ENCODE data around the gene C3orf20. TPM values are rescaled to one million over a fixed set of nuclear protein-coding genes. Genes with fewer than 3 reads are reported as not detected.

Gene C3orf20
- total and polyA plus RNA-seq, 2 of the 4 experiments (the other 2 are of a cell fraction) = not detected

- H2BK20ac ChIP-seq (ENCODE audit: low read depth, low read length) = no peak overlapping the region
- no peak for DNase-seq
- H3K9me3 ChIP-seq (ENCODE audit: control insufficient read depth, insufficient read depth, low read length) = no peaks in the 10 kb centered on the region
- no peak overlapping the region for H3K4me3 ChIP-seq (ENCODE audit: insufficient read depth, low read depth, low read length)
- no peaks in the 10 kb centered on the region for H3K79me1 ChIP-seq (ENCODE audit: low read depth in 1 of 2, low read length in 2 of 2)
- no peak overlapping the region for H2AK5ac ChIP-seq (ENCODE audit: low read depth, low read length)
- H3K4me1 ChIP-seq (ENCODE audit: control insufficient read depth, insufficient read depth, low read length) = no peaks in the 10 kb centered on the region
- H4K8ac ChIP-seq (ENCODE audit: low read depth in 2 of 2, low read length in 2 of 2) = no peak overlapping the region
- H3K18ac ChIP-seq (ENCODE audit: low read depth, low read length) = no peak overlapping the region
- no peak overlapping the region for H4K91ac ChIP-seq (ENCODE audit: insufficient read depth, low read depth, low read length)
- no peak overlapping the region for H2BK15ac ChIP-seq (ENCODE audit: low read depth, low read length)
- ChIA-PET CTCF (interaction anchor here (1.5 kb wide), 1 partner anchor 234 kb away, joined by 3 read pairs; no protein-coding TSS in a partner anchor), POLR2A (ENCODE audit: unreplicated experiment) (interaction anchor here (0.6 kb wide), 1 partner anchor 10 kb away, joined by 3 read pairs; no protein-coding TSS in a partner anchor)
- H2BK5ac ChIP-seq (ENCODE audit: low read depth, low read length, poor library complexity, severe bottlenecking) = no peak overlapping the region
- H3K56ac ChIP-seq (ENCODE audit: extremely low read depth, insufficient read depth, low read length) = no peak overlapping the region
- no peaks in the 10 kb centered on the region for H4K20me1 ChIP-seq (ENCODE audit: insufficient read depth, low read length)
- no peak overlapping the region for H2BK120ac ChIP-seq (ENCODE audit: low read depth, low read length)
- no peaks in the 10 kb centered on the region for H3K9me1 ChIP-seq (ENCODE audit: insufficient read depth, low read length)
- BruUV-seq (replicated peaks) = no TSS peak
- in situ Hi-C loops (cut with MboI; ENCODE audit: low sequenced_read_pairs) (no loop called here), intact Hi-C loops (cut with micrococcal nuclease) (no loop called here), dilution Hi-C loops (cut with HindIII; ENCODE audit: low sequenced_read_pairs, unreplicated experiment) (no loop called here)
- TF ChIP-seq RCOR1 (IDR thresholded peaks at IDR 0.05; ENCODE audit: insufficient replicate concordance, low read length) = no peak
- no peak for TF ChIP-seq BHLHE40 (IDR thresholded peaks at IDR 0.05; ENCODE audit: low read depth, low read length)
- TF ChIP-seq POLR2A (IDR thresholded peaks at IDR 0.05; ENCODE audit: low read depth, low read length) = no peak
- no peak for TF ChIP-seq MAZ (IDR thresholded peaks at IDR 0.05; ENCODE audit: borderline replicate concordance, low read depth, low read length)
- TF ChIP-seq MXI1 (IDR thresholded peaks at IDR 0.05; ENCODE audit: borderline replicate concordance, low read depth, low read length) = no peak
- TF ChIP-seq ELK1 (IDR thresholded peaks at IDR 0.05; ENCODE audit: borderline replicate concordance, low read depth, low read length) = no peak
- TF ChIP-seq CTCF (conservative IDR thresholded peaks at IDR 0.05; ENCODE audit: low read depth, low read length) = no peak
- H3K4ac ChIP-seq (ENCODE audit: low read depth, low read length) = no peak overlapping the region
- H3K36me3 ChIP-seq (ENCODE audit: control insufficient read depth, insufficient read depth, low read length) = no peaks in the 10 kb centered on the region
- no peak overlapping the region for H2AFZ ChIP-seq (replicated peaks; ENCODE audit: low read length, poor library complexity)
- no peak overlapping the region for H3K9ac ChIP-seq (ENCODE audit: low read depth, low read length)
- H2AK9ac ChIP-seq (replicated peaks; ENCODE audit: low read depth, low read length, poor library complexity) = no peak overlapping the region
- peaks cover 9% of the 10 kb centered on the region for H3K27me3 ChIP-seq (ENCODE audit: control insufficient read depth, insufficient read depth, low read length)
- no peak for ATAC-seq (ENCODE audit: low read depth)
- no peak overlapping the region for H3K14ac ChIP-seq (replicated peaks; ENCODE audit: low read depth, low read length)
- no peak overlapping the region for H3K23ac ChIP-seq (ENCODE audit: low read depth, low read length)
- whole genome bisulfite sequencing, 2 experiments (ENCODE audit: extremely low coverage in 2 of 2, insufficient read length in 1 of 2) = no CpG with 5 or more reads among the region's 3 CpGs
- H3K27ac ChIP-seq (ENCODE audit: insufficient read depth, low read length) = no peak overlapping the region
- no peak overlapping the region for H4K5ac ChIP-seq (ENCODE audit: low read depth, low read length)
- no peak overlapping the region for H3K4me2 ChIP-seq (ENCODE audit: low read depth, low read length)
Observed at GRCh38 chr3:14687360-14687759, 12.4 kb downstream of the C3orf20 start.
